SH-SY5Y (cell line): ENCODE data around the gene ATP1A1.

Experiments used
- GATA2 ChIP-seq: IDR thresholded peaks from 2 replicates; pipeline ENCODE4 v1.6.1; 2011; ENCODE audit warnings: mild to moderate bottlenecking, low read depth, low read length
- GATA3 ChIP-seq: IDR thresholded peaks from 2 replicates; pipeline ENCODE4 v1.6.1; 2011; ENCODE audit warnings: low read depth, mild to moderate bottlenecking, low read length, moderate library complexity

- TF ChIP-seq GATA2 (no peak), GATA3 (no peak)
These were observed 1.3 kb upstream of the ATP1A1 start for GRCh38 chr1:116371752-116372151.
